Occipital lobe (tissue), 2 donors: ENCODE data around the gene C17orf107. TPM values are rescaled to one million over a fixed set of nuclear protein-coding genes. Genes with fewer than 3 reads are reported as not detected.

Experiments used
- DNase-seq: peaks from one replicate; lab custom pipeline; 2025; lab: John Stamatoyannopoulos, UW
- total RNA-seq: library from RNA; depleted of rRNA; stranded (reverse); fragments of >200 nt; gene quantifications from one replicate; pipeline ENCODE4 v1.2.3, GENCODE V29; 2014

Gene C17orf107
- total RNA-seq, 1 donor from 2014 or later: 6.9 TPM

GRCh38 chr17:4872786-4873185 is 26.6 kb upstream of the C17orf107 start:
- DNase-seq: no peak

- peak; percentile 23 for DNase-seq
These were observed 22.2 kb upstream of the C17orf107 start for GRCh38 chr17:4877089-4877488.

- no peak for DNase-seq
These were observed 19.7 kb upstream of the C17orf107 start for GRCh38 chr17:4879601-4880000.

- DNase-seq: no peak
These were observed 18.5 kb upstream of the C17orf107 start for GRCh38 chr17:4880857-4881256.

GRCh38 chr17:4881761-4882555 is 17.4 kb upstream of the C17orf107 start:
- DNase-seq: no peak

GRCh38 chr17:4884489-4884888 is 14.8 kb upstream of the C17orf107 start:
- DNase-seq: no peak

- no peak for DNase-seq
These were observed 12.5 kb upstream of the C17orf107 start for GRCh38 chr17:4886830-4887229.

GRCh38 chr17:4887581-4887980 is 11.8 kb upstream of the C17orf107 start:
- DNase-seq: no peak

GRCh38 chr17:4891411-4892410 is 7.6 kb upstream of the C17orf107 start:
- DNase-seq: no peak

- DNase-seq: no peak
These were observed 6.7 kb upstream of the C17orf107 start for GRCh38 chr17:4892499-4893221.

GRCh38 chr17:4893272-4893671 is 6.1 kb upstream of the C17orf107 start:
- no peak for DNase-seq

GRCh38 chr17:4893721-4894560 is 5.4 kb upstream of the C17orf107 start:
- DNase-seq: no peak

GRCh38 chr17:4895121-4895520 is 4.2 kb upstream of the C17orf107 start:
- no peak for DNase-seq

- no peak for DNase-seq
These were observed 3.5 kb upstream of the C17orf107 start for GRCh38 chr17:4895657-4896331.

GRCh38 chr17:4896332-4897197 is 2.8 kb upstream of the C17orf107 start:
- DNase-seq: no peak

GRCh38 chr17:4897198-4897687 is 2.1 kb upstream of the C17orf107 start:
- DNase-seq: no peak

- DNase-seq: no peak
These were observed 1.6 kb upstream of the C17orf107 start for GRCh38 chr17:4897785-4898184.

- no peak for DNase-seq
These were observed 985 bp upstream of the C17orf107 start for GRCh38 chr17:4898351-4898750.

- DNase-seq: no peak
These were observed 409 bp upstream of the C17orf107 start for GRCh38 chr17:4898927-4899326.
